Measurements from ENCODE around the gene AFG1L. TPM values are rescaled to one million over a fixed set of nuclear protein-coding genes. Genes with fewer than 3 reads are reported as not detected.

AFG1L gene
- total RNA-seq, 1 donor from 2014 or later: 13.3 TPM

GRCh38 chr6:108432143-108432542 is 137.3 kb downstream of the AFG1L start:
- Histone ChIP-seq H3K27ac (replicated peaks) (no peak overlapping the region), H3K36me3 (no peaks in the 10 kb centered on the region), H3K9me3 (replicated peaks) (no peaks in the 10 kb centered on the region), H3K27me3 (ENCODE audit: low read depth) (no peaks in the 10 kb centered on the region), H3K4me3 (no peak overlapping the region), H3K4me1 (no peaks in the 10 kb centered on the region)
- TF ChIP-seq CTCF (IDR thresholded peaks at IDR 0.05; ENCODE audit: borderline replicate concordance): no peak
- intact Hi-C loops (cut with micrococcal nuclease): no loop called here
- no peak for DNase-seq

GRCh38 chr6:108432792-108433191 is 137.9 kb downstream of the AFG1L start:
- no peaks in the 10 kb centered on the region for H3K27me3 ChIP-seq (ENCODE audit: low read depth)
- H3K4me3 ChIP-seq: no peak overlapping the region
- H3K4me1 ChIP-seq: no peaks in the 10 kb centered on the region
- no peak overlapping the region for H3K27ac ChIP-seq (replicated peaks)
- no peaks in the 10 kb centered on the region for H3K9me3 ChIP-seq (replicated peaks)
- DNase-seq: no peak
- intact Hi-C loops (cut with micrococcal nuclease): no loop called here
- H3K36me3 ChIP-seq: no peaks in the 10 kb centered on the region
- TF ChIP-seq CTCF (IDR thresholded peaks at IDR 0.05; ENCODE audit: borderline replicate concordance): no peak

- no peak for DNase-seq
- H3K9me3 ChIP-seq (replicated peaks): no peaks in the 10 kb centered on the region
- no peaks in the 10 kb centered on the region for H3K4me1 ChIP-seq
- intact Hi-C loops (cut with micrococcal nuclease): no loop called here
- TF ChIP-seq CTCF (IDR thresholded peaks at IDR 0.05; ENCODE audit: borderline replicate concordance): no peak
- no peaks in the 10 kb centered on the region for H3K27me3 ChIP-seq (ENCODE audit: low read depth)
- no peak overlapping the region for H3K4me3 ChIP-seq
- no peaks in the 10 kb centered on the region for H3K36me3 ChIP-seq
- H3K27ac ChIP-seq (replicated peaks): no peak overlapping the region
These were observed 139.4 kb downstream of the AFG1L start for GRCh38 chr6:108434222-108434621.

- Histone ChIP-seq H3K4me1 (no peaks in the 10 kb centered on the region), H3K27me3 (ENCODE audit: low read depth) (no peaks in the 10 kb centered on the region), H3K4me3 (no peak overlapping the region), H3K27ac (replicated peaks) (no peak overlapping the region), H3K9me3 (replicated peaks) (no peaks in the 10 kb centered on the region), H3K36me3 (no peaks in the 10 kb centered on the region)
- intact Hi-C loops (cut with micrococcal nuclease): no loop called here
- TF ChIP-seq CTCF (IDR thresholded peaks at IDR 0.05; ENCODE audit: borderline replicate concordance): no peak
- DNase-seq: no peak
These were observed 140.5 kb downstream of the AFG1L start for GRCh38 chr6:108435391-108435790.

- no peak for TF ChIP-seq CTCF (IDR thresholded peaks at IDR 0.05; ENCODE audit: borderline replicate concordance)
- intact Hi-C loops (cut with micrococcal nuclease): no loop called here
- no peaks in the 10 kb centered on the region for H3K4me1 ChIP-seq
These were observed 141.9 kb downstream of the AFG1L start for GRCh38 chr6:108436771-108437170.

GRCh38 chr6:108437821-108438220 is 143.0 kb downstream of the AFG1L start:
- TF ChIP-seq CTCF (IDR thresholded peaks at IDR 0.05; ENCODE audit: borderline replicate concordance): no peak
- DNase-seq: no peak
- Histone ChIP-seq H3K27ac (replicated peaks) (no peak overlapping the region), H3K9me3 (replicated peaks) (no peaks in the 10 kb centered on the region), H3K27me3 (ENCODE audit: low read depth) (no peaks in the 10 kb centered on the region), H3K4me3 (no peak overlapping the region), H3K4me1 (no peaks in the 10 kb centered on the region), H3K36me3 (no peaks in the 10 kb centered on the region)
- intact Hi-C loops (cut with micrococcal nuclease): no loop called here

More at GRCh38 chr6:108436771-108437170, 141.9 kb downstream of the AFG1L start:
- Histone ChIP-seq H3K4me3 (no peak overlapping the region), H3K9me3 (replicated peaks) (no peaks in the 10 kb centered on the region), H3K27me3 (ENCODE audit: low read depth) (no peaks in the 10 kb centered on the region), H3K36me3 (no peaks in the 10 kb centered on the region), H3K27ac (replicated peaks) (no peak overlapping the region)
- DNase-seq: no peak
